CD4-positive, alpha-beta T cell treated with Interleukin-17A for 1 hour (primary cell): Measurements from ENCODE around the gene NOL9.

Source experiments
- DNase-seq: peaks from one replicate; pipeline ENCODE4 v3.0.0-alpha.2; 2020

Gene NOL9

DNA sequence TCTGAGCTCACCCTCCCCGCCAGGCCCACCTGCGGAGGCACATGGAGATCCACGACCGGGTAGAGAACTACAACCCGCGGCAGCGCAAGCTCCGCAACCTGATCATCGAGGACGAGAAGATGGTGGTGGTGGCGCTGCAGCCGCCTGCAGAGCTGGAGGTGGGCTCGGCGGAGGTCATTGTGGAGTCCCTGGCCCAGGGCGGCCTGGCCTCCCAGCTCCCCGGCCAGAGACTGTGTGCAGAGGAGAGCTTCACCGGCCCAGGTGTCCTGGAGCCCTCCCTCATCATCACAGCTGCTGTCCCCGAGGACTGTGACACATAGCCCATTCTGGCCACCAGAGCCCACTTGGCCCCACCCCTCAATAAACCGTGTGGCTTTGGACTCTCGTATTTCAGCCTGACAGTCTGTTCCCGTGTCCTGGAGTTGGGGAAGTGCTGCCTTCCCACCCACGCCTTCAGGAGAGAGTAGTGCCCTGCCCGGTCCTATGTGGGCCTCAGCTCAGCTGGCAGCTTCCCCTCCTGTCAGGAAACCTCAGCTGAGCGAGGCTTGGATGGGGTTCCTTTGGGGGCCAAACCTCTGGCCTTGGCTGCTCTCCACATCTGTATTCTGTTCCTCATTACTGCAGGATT is 34.7 kb upstream of the NOL9 start:
- no peak for DNase-seq

DNA sequence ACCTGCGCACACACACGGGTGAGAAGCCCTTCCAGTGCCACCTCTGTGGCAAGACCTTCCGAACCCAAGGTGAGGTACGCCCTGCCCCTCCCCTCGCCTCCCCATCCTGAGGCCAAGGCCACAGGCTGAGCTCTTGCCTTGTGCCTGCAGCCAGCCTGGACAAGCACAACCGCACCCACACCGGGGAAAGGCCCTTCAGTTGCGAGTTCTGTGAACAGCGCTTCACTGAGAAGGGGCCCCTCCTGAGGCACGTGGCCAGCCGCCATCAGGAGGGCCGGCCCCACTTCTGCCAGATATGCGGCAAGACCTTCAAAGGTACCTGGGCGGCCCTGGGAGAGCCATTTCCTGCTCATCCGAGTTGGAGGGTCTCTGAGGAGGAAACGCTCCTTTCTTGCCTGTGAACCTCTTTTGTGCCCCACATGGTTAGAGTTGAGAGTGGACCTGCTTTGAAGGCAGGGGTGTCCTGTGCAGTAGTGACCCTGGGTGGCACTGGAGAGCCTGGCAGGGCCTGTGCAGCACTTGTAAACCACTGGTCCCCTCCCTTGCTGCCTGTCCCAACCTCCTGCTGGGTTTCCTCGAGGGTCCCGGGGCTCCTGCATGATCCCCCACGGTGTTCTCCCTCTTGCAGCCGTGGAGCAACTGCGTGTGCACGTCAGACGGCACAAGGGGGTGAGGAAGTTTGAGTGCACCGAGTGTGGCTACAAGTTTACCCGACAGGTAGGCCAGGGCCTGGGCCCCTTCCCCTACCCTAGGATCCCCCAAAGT is 34.0 kb upstream of the NOL9 start:
- no peak for DNase-seq

DNA sequence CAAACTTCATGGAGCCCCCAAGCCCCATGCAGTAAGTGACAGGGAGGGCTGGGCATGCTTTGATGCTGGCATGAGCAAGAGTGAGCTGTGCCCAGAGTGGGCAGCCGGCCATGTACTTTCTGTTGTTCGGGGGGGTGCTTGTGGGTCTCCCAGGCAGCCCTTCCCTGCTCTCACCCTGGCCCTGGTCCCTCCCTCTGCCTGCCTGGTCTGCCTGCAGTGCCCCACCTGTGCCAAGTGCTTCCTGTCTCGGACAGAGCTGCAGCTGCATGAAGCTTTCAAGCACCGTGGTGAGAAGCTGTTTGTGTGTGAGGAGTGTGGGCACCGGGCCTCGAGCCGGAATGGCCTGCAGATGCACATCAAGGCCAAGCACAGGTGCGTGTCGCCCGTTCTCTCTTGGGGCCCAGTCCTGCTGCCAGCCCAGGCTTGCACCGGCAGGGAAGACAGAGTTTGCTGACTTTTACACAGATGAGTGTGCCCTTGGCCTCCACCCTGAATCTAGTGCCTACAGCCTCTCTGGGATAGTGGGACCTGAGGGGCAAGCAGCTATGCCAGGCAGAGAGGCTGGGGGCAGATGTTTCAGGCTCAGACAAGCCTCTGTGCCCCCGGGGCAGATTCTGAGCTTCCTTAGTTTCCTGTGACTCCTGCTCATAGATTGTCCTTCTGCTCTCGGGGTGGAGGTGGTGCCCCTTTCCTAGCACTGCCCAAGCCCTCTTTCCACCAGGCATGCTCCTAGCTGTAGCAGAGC is 33.1 kb upstream of the NOL9 start:
- DNase-seq, result no peak

DNA sequence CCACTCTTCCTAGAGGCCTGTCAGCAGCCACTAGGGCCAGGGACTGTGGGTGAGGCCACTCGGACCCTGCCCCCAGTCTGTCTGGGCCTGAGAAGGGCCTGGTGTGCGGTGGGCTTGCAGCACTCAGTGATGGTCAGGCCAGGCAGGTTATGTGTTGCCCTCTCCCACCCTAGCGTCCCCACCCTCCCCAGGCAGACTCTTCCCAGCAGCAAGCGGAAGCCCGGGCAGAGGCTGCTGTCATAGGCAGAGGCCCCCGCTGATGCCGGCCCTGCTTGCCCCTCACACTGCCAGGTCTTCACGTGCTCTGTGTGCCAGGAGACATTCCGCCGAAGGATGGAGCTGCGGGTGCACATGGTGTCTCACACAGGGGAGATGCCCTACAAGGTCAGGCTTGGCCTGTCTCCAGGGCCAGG is 32.1 kb upstream of the NOL9 start:
- DNase-seq, result no peak

DNA sequence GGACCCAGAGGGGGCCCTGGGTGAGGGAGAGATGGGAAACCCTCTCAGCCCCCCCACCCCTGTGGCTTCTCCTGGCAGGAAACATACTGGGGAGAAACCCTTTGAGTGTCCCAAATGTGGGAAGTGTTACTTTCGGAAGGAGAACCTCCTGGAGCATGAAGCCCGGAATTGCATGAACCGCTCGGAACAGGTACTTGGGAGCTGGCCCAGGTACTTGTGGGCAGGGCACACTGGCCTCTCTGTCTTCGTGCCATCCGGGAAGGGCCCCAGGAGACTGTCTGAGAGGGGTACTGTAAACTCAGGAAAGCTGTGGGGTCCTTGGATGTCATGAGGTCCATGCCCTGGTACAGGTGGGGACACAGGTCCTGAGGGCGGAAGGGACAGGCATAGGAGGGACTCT is 31.5 kb upstream of the NOL9 start:
- no peak for DNase-seq

DNA sequence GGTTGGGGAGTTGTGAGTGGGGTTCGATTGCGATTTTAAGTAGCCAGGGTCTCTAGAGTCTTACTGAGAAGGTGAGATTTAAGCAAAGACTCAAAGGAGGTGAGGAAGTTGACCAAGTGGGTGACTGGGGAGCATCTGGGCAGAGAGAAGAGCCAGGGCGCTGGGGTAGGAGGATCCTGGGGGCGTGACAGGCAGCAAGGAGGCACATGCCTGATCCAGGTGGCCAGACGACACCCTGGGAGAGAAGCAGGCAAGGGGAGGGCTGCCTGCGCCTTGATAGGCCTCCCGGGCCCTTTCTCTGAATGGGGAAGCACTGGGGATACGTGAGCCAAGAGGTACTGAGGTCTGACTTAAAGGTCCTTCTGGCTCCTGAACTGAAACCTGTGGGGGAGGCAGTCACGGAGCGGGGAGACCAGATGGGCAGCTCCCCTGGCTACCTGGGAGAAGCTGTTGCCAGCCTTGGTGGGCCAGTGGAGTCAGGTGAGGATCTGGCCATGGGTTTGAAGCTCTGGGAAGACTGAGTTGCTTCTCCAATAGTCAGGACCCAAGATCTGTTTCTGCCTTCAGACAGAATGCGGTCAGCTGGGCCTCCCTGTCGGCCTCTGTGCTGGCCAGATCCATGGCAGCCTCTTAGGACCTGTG is 30.9 kb upstream of the NOL9 start:
- DNase-seq, result no peak

DNA sequence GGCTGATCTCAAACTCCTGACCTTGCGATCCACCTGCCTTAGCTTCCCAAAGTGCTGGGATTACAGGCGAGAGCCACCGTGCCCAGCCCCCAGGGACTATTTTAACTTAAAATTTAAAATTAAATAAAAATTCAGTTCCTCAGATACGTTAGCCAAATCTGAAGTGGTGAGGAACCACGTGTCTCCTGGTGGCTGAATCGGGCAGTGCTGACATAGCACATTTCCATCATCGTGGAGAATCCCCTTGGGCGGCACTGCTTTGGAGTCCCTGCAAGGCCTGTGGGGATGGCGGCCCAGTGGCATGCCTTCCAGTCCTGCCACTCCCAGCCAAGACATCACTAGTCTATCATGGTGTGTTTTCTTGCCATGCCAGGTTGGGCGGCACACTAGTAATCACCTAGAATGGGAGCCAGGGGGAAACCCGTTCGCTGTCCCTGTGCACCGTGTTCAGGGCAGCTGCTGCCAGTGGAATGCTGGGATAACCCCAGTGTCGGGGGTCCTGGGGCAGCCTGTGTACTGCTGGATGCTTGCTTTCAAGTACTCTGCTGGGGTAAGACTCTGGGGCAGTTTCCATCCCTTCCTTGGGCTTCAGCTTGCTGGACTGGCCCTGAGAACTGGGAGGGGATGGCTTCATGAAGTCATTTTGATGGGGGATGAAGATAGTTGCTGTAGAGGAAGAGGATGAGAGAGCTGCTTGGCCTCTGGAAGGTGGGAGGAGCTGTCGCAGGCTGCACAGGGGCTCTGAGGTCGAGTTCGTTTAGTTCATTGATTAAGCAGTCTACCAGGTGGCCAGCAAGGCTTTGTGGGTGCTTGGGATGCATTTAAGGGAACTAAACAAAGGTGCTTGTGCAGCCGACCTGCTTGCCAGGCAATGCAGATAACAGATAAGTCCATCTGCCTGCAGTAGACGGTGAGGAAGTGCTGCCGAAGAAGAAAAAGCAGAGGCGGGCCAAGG is 30.1 kb upstream of the NOL9 start:
- DNase-seq, result no peak

DNA sequence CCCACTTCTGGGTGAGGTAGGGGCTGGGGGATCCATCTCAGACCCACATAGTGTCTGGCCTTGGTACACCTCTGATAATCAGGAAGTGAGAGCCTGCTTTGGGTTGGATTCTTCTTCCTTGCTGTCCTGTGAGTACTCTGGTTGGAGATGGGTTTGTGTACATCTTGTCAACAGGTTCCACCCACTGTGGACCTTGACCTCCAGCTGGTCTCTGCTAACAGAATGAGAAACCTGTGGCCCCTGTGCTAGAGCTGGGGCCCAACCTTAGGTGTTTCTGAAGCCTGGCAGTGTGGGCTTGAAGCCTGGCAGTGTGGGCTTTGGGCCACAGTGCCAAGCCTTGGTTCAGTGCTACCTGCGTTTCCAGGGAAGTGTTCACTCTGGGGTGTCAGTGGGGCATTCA is 28.1 kb upstream of the NOL9 start:
- no peak for DNase-seq

DNA sequence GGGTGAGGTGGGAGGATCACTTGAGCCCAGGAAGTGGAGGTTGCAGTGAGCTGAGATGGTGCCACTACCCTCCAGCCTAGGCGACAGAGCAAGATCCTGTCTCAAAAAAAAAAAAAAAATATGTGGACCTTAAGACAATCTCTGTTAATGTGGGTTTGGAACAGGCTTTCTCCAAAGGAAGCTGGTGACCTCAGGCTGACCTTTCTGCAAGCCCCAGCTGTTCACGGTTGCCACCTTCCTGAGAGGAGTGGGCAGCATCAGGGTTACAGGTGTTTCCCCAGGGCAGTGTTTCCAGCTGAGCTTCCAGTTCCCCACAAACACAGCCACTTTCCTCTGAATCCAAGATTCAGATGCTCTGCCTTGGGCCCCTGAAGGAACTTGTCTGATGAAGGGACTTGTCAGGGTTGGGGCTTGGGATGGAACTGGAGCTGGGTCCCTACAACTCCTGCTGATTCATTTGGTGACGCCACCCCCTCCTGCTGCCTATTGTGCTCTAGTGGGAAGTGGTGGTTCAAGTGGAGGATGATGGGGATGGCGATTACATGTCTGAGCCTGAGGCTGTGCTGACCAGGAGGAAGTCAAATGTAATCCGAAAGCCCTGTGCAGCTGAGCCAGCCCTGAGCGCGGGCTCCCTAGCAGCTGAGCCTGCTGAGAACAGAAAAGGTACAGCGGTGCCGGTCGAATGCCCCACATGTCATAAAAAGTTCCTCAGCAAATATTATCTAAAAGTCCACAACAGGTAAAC is 27.4 kb upstream of the NOL9 start:
- DNase-seq, result no peak

DNA sequence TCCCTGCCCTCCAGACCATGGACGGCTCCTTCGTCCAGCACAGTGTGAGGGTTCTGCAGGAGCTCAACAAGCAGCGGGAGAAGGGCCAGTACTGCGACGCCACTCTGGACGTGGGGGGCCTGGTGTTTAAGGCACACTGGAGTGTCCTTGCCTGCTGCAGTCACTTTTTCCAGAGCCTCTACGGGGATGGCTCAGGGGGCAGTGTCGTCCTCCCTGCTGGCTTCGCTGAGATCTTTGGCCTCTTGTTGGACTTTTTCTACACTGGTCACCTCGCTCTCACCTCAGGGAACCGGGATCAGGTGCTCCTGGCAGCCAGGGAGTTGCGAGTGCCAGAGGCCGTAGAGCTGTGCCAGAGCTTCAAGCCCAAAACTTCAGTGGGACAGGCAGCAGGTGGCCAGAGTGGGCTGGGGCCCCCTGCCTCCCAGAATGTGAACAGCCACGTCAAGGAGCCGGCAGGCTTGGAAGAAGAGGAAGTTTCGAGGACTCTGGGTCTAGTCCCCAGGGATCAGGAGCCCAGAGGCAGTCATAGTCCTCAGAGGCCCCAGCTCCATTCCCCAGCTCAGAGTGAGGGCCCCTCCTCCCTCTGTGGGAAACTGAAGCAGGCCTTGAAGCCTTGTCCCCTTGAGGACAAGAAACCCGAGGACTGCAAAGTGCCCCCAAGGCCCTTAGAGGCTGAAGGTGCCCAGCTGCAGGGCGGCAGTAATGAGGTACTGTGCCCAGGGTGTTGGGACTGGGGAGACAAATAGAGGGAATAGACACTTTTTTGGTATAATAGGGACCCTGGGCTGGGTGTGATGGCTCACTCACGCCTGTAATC is 26.5 kb upstream of the NOL9 start:
- no peak for DNase-seq

DNA sequence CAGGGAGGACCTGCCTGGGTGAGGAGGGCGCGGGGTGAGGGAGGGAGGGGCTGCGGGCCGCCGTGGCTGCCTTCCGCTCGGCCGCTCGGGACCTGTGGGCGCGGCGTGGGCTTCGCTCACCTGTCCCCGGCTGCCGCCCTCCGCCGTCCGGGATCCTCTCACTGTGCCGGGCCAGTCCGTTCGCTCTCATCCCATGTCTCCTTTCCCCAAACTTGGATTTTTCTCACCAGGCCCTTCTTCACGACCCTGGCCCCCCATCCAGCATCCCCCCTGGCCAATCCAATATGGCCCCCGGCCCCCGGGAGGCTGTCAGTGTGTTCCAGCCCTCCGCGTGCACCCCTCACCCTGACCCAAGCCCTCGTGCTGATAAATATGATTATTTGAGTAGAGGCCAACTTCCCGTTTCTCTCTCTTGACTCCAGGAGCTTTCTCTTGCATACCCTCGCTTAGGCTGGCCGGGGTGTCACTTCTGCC is 25.8 kb upstream of the NOL9 start:
- peak; percentile 15 for DNase-seq

DNA sequence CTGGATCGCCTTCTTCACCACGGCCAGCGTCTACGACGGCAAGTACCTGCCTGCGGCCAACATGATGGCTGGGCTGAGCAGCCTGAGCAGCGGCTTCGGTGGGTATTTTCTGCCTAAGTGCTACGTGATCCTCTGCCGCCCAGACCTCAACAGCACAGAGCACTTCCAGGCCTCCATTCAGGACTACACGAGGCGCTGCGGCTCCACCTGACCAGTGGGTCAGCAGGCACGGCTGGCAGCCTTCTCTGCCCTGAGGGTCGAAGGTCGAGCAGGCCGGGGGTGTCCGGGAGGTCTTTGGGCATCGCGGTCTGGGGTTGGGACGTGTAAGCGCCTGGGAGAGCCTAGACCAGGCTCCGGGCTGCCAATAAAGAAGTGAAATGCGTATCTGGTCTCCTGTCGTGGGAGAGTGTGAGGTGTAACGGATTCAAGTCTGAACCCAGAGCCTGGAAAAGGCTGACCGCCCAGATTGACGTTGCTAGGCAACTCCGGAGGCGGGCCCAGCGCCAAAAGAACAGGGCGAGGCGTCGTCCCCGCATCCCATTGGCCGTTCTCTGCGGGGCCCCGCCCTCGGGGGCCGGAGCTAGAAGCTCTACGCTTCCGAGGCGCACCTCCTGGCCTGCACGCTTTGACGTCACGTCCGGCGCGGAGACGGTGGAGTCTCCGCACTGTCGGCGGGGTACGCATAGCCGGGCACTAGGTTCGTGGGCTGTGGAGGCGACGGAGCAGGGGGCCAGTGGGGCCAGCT is 25.2 kb upstream of the NOL9 start, which contains the start of gene ZBTB48:
ZBTB48 (plus strand) TSS at position 621 of the 745 bp plus-strand sequence. CDS start 616 bp downstream, outside the sequence.
- peak; percentile 97 for DNase-seq

DNA sequence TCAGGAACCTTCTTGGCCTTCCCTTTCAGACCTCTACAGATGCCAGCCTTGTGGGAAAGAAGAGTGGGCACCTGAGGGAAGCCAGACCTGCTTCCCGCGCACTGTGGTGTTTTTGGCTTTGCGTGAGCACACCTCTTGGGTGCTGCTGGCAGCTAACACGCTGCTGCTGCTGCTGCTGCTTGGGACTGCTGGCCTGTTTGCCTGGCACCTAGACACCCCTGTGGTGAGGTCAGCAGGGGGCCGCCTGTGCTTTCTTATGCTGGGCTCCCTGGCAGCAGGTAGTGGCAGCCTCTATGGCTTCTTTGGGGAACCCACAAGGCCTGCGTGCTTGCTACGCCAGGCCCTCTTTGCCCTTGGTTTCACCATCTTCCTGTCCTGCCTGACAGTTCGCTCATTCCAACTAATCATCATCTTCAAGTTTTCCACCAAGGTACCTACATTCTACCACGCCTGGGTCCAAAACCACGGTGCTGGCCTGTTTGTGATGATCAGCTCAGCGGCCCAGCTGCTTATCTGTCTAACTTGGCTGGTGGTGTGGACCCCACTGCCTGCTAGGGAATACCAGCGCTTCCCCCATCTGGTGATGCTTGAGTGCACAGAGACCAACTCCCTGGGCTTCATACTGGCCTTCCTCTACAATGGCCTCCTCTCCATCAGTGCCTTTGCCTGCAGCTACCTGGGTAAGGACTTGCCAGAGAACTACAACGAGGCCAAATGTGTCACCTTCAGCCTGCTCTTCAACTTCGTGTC is 24.5 kb upstream of the NOL9 start:
- no peak for DNase-seq

DNA sequence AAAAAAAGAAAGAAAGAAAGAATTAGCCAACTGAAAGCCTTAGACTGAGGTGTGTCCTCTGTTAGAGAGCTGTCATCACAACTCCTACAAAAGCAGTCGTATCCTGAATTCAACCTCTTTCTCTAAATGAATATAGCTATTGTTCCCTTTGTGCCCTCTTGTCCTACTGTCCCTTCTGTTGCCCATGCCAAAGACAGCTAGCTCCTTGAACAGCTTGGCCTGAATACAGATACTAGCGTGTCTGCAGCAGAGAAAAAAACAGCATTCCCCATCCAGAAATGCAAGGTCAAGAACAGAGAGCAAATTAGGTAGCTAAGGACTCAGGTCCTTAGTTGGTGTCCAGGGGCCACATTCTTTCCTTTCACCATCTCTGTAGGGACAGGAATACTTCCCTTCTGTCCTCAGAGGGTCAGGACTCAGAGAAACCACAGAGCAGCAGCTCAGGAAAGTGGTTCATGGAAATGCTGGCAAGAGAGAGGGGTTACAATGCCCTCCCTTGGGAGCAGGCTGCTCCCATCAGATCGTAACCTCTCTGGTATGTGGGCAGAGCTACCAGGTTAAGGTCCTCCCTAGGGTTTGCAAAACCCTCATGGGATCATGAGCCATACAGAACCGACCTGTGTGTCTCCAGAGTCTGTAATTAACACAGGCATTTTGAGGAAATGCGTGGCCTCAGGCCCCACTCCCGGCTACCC is 23.7 kb upstream of the NOL9 start:
- no peak for DNase-seq

DNA sequence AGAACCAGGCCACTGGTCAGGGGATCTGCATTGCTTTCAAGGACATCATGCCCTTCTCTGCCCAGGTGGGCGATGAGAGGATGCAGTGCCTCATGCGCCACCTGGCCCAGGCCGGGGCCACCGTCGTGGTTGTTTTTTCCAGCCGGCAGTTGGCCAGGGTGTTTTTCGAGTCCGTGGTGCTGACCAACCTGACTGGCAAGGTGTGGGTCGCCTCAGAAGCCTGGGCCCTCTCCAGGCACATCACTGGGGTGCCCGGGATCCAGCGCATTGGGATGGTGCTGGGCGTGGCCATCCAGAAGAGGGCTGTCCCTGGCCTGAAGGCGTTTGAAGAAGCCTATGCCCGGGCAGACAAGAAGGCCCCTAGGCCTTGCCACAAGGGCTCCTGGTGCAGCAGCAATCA is 20.5 kb upstream of the NOL9 start:
- DNase-seq, result no peak

DNA sequence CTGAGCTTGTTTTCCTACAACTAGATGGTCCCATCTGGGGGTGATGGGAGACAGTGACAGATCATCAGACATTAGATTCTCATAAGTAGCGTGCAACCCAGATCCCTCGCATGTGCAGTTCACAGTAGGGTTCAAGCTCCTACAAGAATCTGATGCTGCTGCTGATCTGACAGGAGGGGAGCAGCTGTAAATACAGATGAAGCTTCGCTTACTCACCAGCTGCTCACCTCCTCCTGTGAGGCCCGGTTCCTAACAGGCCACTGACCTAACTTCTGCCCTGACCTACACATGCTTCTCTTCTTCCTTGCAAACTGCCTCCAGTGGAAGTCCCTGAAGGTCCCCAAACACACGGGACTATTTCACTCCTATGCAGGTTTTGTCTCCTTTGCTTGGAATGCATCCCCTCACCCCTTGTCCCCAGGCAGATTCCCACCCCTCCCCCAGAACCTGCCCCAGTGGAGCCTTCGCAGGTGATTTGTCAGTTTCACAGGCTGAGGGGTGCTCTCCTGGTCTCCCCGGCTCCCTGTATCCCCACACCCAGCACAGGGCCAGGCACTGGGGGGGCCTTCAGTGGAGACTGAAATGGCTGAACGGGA is 19.8 kb upstream of the NOL9 start:
- no peak for DNase-seq

DNA sequence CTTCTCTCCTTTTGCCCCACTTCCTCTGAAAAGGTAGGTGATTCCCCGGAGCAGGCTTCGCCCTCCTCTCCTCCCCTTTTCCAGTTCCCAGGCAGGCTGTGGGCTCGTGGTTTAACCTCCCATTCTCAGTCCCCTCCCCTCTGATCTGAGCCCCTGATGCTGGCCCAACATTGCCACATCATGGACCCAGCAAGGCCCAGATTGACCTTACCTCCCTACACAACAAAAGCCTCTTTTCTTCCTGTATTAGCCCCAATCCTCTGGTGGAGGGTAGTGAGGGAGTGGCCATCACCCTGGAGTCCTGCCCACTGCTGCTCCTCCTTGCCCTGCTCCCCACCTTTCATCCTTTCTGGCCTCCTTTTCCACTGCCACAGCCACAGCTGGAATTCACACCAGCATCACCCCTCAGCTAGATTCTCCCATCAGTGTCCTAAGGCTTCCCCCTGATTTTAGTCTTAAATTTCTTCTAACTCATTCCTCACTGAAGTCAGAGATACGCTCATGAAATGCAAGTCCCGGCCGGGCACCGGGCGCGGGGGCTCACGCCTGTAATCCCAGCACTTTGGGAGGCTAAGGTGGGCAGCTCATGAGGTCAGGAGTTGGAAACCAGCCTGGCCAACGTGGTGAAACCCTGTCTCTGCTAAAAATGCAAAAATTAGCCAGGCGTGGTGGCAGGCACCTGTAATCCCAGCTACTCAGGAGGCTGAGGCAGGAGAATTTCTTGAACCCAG is 18.5 kb upstream of the NOL9 start:
- DNase-seq, result no peak
